Kidney glomerular epithelial cell (primary cell): Measurements from ENCODE around the gene NKX6-2.
A peak's percentile ranks its signal among the peaks of the same experiment; 100 is the strongest.

ENCODE experiments used
- DNase-seq: peaks from one replicate; lab custom pipeline; 2025; lab: John Stamatoyannopoulos, UW

Gene NKX6-2

DNA sequence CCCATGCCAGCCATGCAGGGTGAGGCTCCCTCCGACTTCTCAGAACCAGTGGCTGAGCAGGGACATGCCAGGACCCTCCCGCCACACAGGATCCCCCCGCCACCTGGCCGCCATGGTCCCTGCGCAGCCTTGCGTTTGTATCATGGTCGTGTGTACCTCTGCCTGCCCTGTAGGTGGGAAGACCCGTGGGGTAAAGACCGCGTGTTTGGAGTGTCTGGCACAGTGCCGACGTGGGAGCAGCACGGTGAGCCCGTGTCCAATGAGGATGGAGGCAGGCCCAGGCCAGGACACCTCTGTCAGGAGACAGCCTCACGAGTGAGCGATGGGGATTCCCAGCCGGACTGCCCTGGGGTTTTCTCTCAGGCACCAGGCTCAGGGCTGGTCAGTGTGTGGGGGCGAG, 31.9 kb downstream of the NKX6-2 start:
- no peak for DNase-seq

DNA sequence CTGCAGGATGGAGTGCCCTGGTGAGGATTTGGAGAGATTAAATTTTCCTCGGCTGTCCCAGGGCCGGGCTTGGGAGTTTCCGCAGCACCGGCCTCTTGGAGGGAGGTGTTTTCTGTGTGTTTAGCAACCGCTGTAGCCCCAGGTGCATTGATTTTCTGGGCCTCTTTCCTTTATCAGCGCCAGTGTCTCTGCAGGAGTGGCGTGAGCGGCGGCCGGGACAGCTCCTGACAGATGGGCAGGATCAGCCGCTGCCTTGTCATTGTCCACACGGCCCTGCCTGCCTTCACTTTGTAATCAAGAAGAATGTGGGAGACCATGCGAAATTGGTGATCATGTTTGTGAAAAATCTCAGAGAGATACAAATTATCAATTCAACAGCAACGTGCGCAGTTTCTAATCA, 32.4 kb downstream of the NKX6-2 start:
- no peak for DNase-seq

GRCh38 chr10:132752961-132753360, 33.0 kb downstream of the NKX6-2 start:
- no peak for DNase-seq

- no peak for DNase-seq
Measured at GRCh38 chr10:132752378-132752777, 33.6 kb downstream of the NKX6-2 start.

- DNase-seq, result no peak
Measured at GRCh38 chr10:132750936-132751335, 35.0 kb downstream of the NKX6-2 start.

GRCh38 chr10:132749371-132749795, 36.6 kb downstream of the NKX6-2 start:
- no peak for DNase-seq

DNA sequence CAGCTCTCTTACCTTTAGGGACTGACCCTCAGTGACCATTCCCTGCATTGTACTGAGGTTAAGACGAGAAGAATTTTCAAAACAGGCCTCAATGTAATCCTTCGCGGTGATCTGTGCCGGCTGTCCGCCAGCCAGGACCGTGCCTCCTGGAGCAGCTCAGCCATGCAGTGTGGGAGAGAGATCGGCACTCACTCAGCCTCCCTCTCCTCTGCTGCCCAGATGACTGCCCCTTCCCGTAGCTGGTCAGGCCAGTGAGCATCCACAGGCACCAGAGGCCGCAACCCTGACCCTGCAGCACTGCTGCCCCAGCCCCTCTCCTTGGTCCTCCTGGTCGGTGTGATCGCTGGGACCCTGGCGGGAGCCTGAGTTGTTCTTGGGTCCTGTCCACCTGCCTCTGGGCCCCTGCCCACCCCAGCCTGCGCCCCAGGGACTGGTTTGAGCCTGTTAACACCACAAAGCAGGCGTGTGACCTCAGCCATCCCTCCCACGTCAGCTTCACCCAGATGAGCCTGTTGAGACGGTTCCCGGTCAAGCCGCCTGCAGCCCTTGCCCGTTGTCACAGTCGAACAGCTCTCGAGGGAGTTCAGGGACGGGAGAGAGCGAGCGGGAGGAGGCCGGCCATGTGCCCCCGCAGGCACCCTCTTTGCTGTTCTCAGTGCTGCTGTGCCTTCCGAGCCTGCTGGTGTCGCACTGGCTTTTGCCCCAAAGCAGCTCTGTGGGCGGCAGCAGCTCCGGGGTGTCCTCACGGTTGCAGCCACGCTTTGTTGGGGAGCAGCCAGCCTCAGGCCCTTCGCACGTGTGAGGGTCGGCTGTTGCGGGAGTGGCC, 37.2 kb downstream of the NKX6-2 start:
- DNase-seq, result peak; percentile 40

GRCh38 chr10:132748135-132748534, 37.8 kb downstream of the NKX6-2 start:
- DNase-seq, result no peak

DNA sequence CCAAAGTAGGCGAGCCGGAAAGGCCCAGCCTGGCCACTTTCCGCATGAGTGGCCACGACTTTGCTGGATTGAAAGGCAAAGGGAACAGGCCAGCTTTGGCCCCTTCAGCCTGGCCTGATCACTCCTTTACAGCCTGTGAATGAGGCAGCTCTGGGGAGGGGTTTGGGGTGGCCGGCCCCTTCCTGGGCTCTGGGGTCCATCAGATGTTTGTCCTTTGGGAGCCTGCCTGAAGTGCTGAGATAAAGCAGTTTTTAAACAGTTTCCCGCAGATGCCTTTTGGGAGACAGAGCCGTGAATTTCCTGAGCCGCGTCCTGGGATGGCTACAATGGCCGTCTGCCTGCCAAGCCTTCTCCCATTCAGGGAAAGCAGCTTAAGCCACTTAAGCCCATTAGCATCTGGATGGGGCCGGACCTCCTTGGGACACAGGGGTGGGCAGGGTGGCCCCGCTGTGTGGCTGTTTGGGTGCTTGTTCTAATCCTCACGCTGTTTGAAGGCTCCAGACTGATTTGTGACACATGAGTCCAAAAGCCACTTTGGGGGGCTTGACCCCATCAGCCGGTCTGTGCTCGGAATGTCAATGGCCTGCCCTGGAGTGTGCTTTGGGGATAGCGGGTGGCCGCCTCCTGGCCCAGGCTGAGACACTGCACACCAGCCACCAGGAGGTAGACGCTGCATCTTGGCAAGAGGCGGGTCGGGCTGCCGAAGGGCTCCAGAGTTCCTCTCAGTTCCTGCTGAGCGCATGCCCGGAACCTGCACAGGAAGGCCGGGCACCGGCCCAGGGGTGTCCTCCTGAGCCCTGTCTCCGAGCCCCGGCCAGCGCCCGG, 38.9 kb downstream of the NKX6-2 start:
- DNase-seq, result no peak

- no peak for DNase-seq
Measured at GRCh38 chr10:132746386-132746785, 39.6 kb downstream of the NKX6-2 start.

DNA sequence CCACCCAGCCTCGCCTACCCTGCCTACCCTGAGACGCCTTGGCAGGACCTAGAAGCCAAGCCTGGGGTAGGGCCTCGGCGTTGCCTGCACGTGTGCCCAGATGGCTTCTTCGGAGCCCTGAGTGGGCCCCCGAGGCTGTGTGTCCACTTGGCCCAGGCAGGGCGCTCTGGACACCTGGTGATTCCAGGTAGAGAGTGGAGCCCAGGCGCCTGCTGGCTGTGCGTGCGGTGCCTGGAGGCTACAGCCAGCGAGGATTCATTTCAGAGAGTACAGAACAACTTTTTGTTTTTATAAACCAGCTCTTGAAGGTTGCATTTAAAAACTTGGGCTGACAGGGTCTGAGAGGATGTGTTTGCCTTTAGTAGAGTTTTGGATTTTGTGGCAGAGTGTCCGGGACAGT, 40.0 kb downstream of the NKX6-2 start:
- no peak for DNase-seq

GRCh38 chr10:132745511-132745910, 40.4 kb downstream of the NKX6-2 start:
- no peak for DNase-seq

DNA sequence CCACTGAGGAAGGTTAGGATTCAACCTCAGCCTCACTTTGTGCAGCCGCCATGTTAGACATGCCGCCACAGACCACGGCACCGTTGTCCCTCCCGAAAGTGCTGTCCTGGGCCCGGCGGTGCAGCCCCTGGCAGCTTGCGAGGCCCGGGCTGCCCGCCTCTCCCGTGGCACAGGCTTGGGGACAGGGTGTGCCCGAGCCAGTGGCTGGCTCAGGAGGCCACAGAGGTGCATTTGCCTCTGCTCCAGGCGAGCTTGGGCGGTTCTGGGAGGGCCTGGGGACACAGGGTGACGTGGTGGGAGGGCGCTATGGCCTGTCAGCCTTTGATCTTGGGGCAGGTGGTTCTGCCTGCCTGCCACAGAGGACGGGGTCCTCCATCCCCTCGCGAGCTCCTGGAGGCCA, 41.1 kb downstream of the NKX6-2 start:
- no peak for DNase-seq

DNA sequence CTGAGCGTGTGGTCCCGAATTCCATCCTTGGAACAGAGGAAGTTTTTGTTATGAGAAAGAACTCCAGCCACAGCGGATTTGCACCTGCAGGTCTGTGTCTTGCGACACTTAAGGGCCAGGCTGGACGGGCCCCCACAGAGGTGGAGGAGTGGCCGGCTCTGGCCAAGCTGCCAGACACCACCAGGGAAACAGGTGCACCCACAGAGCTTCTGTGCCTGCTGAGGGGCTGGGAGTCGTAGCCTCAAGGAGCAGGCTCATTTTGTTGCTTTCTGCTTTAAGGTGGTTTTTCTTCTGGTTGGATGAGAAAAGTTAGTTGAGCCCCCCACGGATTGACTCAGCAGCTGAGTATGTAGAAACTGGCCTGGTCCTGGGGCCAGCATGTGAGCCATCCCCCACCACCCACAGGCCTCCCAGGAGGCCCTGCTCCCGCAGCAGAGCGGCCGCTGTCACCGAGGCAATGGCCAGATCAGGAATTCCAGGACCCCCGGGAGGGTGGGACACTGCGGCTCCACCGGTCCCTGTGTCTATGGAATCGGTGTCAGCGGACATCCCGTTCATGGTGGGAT, 41.9 kb downstream of the NKX6-2 start:
- peak; percentile 30 for DNase-seq

DNA sequence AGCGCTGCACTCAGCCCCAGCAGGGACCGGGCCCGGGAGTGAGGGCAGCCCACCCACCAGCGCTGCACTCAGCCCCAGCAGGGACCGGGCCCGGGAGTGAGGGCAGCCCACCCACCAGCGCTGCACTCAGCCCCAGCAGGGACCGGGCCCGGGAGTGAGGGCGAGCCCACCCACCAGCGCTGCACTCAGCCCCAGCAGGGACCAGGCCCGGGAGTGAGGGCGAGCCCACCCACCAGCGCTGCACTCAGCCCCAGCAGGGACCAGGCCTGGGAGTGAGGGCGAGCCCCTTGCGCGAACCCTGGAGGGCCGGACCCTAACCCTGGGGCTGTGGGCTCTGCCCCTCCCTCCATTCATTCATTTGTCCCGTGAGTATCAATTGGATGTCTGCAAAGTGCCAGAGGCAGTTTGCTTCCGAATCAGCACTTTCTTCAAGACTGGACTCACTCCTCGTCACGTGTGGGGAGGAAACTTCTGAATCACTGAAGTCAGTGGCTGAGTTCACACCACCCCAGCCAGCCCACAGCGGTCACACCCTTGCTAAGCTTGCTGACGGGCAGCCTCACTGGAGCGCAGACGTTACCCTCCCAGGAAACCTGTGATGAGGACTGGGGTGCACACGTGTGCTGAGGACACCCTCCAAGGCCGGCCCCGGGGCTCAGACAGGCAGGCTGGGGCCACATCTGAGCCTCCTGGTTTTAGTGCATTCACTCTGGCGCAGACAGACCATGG, 42.6 kb downstream of the NKX6-2 start:
- peak; percentile 8 for DNase-seq

GRCh38 chr10:132742837-132743194, 43.1 kb downstream of the NKX6-2 start:
- DNase-seq, result no peak

GRCh38 chr10:132742167-132742836, 43.6 kb downstream of the NKX6-2 start:
- DNase-seq, result no peak

GRCh38 chr10:132740588-132740987, 45.4 kb downstream of the NKX6-2 start:
- DNase-seq, result no peak

GRCh38 chr10:132739225-132739613, 46.7 kb downstream of the NKX6-2 start:
- no peak for DNase-seq

DNA sequence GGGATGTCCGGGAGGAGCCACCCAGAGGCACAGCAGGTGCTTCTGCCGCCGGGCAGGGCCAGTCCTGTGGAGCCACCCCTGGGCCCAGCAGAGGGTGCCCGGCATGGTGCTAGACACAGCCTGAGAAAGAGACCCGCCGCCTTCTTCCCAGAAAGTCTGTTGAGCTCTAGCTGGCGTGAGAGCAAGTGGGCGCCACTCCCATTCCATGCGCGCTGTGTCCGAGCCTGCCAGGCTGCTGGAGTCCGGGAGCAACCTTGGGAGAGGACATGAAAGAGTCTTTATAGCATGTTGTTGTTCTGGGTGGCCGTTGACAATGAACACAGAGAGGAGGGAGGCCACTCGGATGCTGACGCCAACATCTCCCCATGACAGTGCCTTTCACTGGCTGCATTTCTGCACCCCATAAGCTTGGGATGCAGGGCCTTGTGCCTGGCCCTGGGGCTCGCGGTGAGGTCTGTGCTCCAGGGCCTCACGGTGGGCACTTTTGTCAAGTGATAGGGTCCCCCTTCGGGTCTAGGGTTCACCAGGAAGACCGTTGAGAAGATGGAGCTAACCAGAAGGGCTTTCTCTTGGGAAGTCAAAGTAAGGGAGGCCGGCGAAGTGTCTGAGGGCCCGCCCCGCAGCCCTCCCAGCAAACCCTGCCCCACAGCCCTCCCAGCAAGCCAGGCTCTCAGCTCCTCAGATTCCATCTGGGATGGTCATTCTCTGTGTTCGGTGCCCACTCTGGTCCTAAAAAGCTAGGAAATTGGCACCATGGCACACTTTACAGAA, 47.3 kb downstream of the NKX6-2 start:
- no peak for DNase-seq
